H1 (cell line): Measurements from ENCODE around the gene DKK3. TPM values are rescaled to one million over a fixed set of nuclear protein-coding genes. Genes with fewer than 3 reads are reported as not detected.

Experiments
- CTCF ChIA-PET: fragments of 300-600 bp; sonication (Branson Sonifier 250); formaldehyde crosslinking; loops from one replicate; lab custom pipeline; 2021; ENCODE audit not compliant: partially characterized antibody; lab: Charles Lee
- POLR2A ChIA-PET: fragments of 300-600 bp; sonication (Branson Sonifier 250); formaldehyde crosslinking; loops from one replicate; lab custom pipeline; 2021; ENCODE audit warnings: inconsistent platforms; ENCODE audit not compliant: partially characterized antibody; lab: Charles Lee
- DNase-seq, 2 experiments: peaks; one replicate each; pipeline versions ENCODE4 v3.0.0 to v3.0.0-alpha.2; 2010 to 2022; ENCODE audit warnings: low spot score in 2 of 2, low read depth in 1 of 2, mixed read lengths in 1 of 2
- FAIRE-seq: peaks from 2 replicates; lab custom pipeline; 2011; peaks lifted over from hg19 to GRCh38; lab: Jason Lieb, UNC
- H2AFZ ChIP-seq: 2 replicates; pipeline ENCODE4 v1.8.1; 2012; ENCODE audit warnings: low read length, inconsistent platforms
- H2AK5ac ChIP-seq: 2 replicates; pipeline ENCODE4 v1.6.1; 2013; ENCODE audit warnings: low read depth, low read length
- H2BK120ac ChIP-seq: replicated peaks from 2 replicates; pipeline ENCODE3; 2013; ENCODE audit warnings: low read depth, low read length, inconsistent platforms
- H2BK12ac ChIP-seq: 2 replicates; pipeline ENCODE4 v1.6.1; 2013; ENCODE audit warnings: low read depth, low read length
- H2BK15ac ChIP-seq: 2 replicates; pipeline ENCODE4 v1.6.1; 2013; ENCODE audit warnings: low read length
- H2BK20ac ChIP-seq: 2 replicates; pipeline ENCODE4 v1.6.1; 2013; ENCODE audit warnings: low read length
- H2BK5ac ChIP-seq: 2 replicates; pipeline ENCODE4 v1.6.1; 2013; ENCODE audit warnings: low read depth, low read length
- H3K14ac ChIP-seq: 2 replicates; pipeline ENCODE4 v1.6.1; 2013; ENCODE audit warnings: inconsistent platforms; ENCODE audit not compliant: insufficient read length
- H3K18ac ChIP-seq: 2 replicates; pipeline ENCODE4 v1.6.1; 2013; ENCODE audit warnings: low read length; ENCODE audit errors: extremely low read depth
- H3K23ac ChIP-seq: 2 replicates; pipeline ENCODE4 v1.6.1; 2013; ENCODE audit warnings: inconsistent platforms; ENCODE audit not compliant: insufficient read length
- H3K23me2 ChIP-seq: 2 replicates; pipeline ENCODE4 v1.6.1; 2013; ENCODE audit warnings: low read depth, low read length
- H3K27ac ChIP-seq: 2 replicates; pipeline ENCODE4 v1.6.1; 2011; ENCODE audit warnings: low read depth, low read length, inconsistent platforms
- H3K27me3 ChIP-seq, 4 experiments: replicated peaks in 1 of 4; 1 replicate in 1 of 4; 2 replicates in 3 of 4; pipeline versions ENCODE4 v1.6.1 to v1.8.1; 2011 to 2013; ENCODE audit warnings: low read length in 3 of 4, mild to moderate bottlenecking in 3 of 4, inconsistent platforms in 2 of 4, mixed read lengths in 2 of 4, moderate library complexity in 1 of 4; ENCODE audit not compliant: control insufficient read depth in 3 of 4, insufficient read depth in 3 of 4; ENCODE audit errors: extremely low read depth in 1 of 4
- H3K36me3 ChIP-seq, 4 experiments: 2 replicates each; pipeline versions ENCODE4 v1.6.1 to v1.8.1; 2011 to 2013; ENCODE audit warnings: mild to moderate bottlenecking in 4 of 4, low read length in 3 of 4, moderate library complexity in 2 of 4, control low read depth in 1 of 4, inconsistent platforms in 1 of 4; ENCODE audit not compliant: insufficient read depth in 4 of 4, control insufficient read depth in 2 of 4
- H3K4ac ChIP-seq: replicated peaks from 2 replicates; pipeline ENCODE3; 2013; ENCODE audit warnings: low read length, low read depth, mixed read lengths, inconsistent platforms; ENCODE audit not compliant: insufficient read length
- H3K4me1 ChIP-seq, 4 experiments: replicated peaks in 1 of 4; 1 replicate in 1 of 4; 2 replicates in 3 of 4; pipeline versions ENCODE4 v1.6.1 to v1.8.1; 2011 to 2013; ENCODE audit warnings: low read length in 3 of 4, inconsistent platforms in 2 of 4, mixed read lengths in 1 of 4; ENCODE audit not compliant: insufficient read depth in 4 of 4, control insufficient read depth in 3 of 4
- H3K4me2 ChIP-seq, 2 experiments: 2 replicates each; pipeline versions ENCODE4 v1.6.1 to v1.8.1; 2011 to 2013; ENCODE audit warnings: low read depth in 2 of 2, low read length in 2 of 2, control low read depth in 1 of 2, inconsistent platforms in 1 of 2, mild to moderate bottlenecking in 1 of 2; ENCODE audit not compliant: insufficient read depth in 1 of 2
- H3K4me3 ChIP-seq, 4 experiments: fragments of 200-600, 300-600 bp in 1 of 4; sonication (generic), shearing (Covaris generic), sonication (Bioruptor Twin) in 1 of 4; 2 replicates each; pipeline versions ENCODE4 v1.5.1 to v1.8.1; 2011 to 2016; ENCODE audit warnings: low read length in 4 of 4, low read depth in 3 of 4, control low read depth in 2 of 4, inconsistent platforms in 2 of 4, mild to moderate bottlenecking in 2 of 4, mixed read lengths in 1 of 4, moderate library complexity in 1 of 4; ENCODE audit not compliant: insufficient read depth in 2 of 4; ENCODE audit errors: extremely low read depth in 1 of 4
- H3K56ac ChIP-seq: replicated peaks from 2 replicates; pipeline ENCODE3; 2013; ENCODE audit warnings: low read depth, mild to moderate bottlenecking, mixed read lengths, low read length, inconsistent platforms; ENCODE audit not compliant: insufficient read length
- H3K79me1 ChIP-seq: 2 replicates; pipeline ENCODE4 v1.6.1; 2013; ENCODE audit warnings: low read depth, low read length, control low read depth
- H3K79me2 ChIP-seq, 2 experiments: 2 replicates each; pipeline versions ENCODE4 v1.6.1 to v1.8.1; 2012 to 2013; ENCODE audit warnings: low read length in 2 of 2, mild to moderate bottlenecking in 2 of 2, inconsistent platforms in 1 of 2; ENCODE audit not compliant: insufficient read depth in 2 of 2, control insufficient read depth in 1 of 2
- H3K9ac ChIP-seq, 4 experiments: replicated peaks in 1 of 4; 1 replicate in 1 of 4; 2 replicates in 3 of 4; pipeline versions ENCODE4 v1.6.1 to v1.8.1; 2011 to 2013; ENCODE audit warnings: low read depth in 3 of 4, low read length in 3 of 4, control low read depth in 2 of 4, mild to moderate bottlenecking in 2 of 4, moderate library complexity in 2 of 4, inconsistent platforms in 1 of 4; ENCODE audit errors: extremely low read depth in 1 of 4
- H3K9me3 ChIP-seq, 2 experiments: 2 replicates each; pipeline versions ENCODE4 v1.6.1 to v1.8.1; 2012 to 2013; ENCODE audit warnings: mild to moderate bottlenecking in 2 of 2, moderate library complexity in 2 of 2, control low read depth in 1 of 2, inconsistent platforms in 1 of 2, low read depth in 1 of 2, low read length in 1 of 2, mixed read lengths in 1 of 2; ENCODE audit not compliant: insufficient read depth in 2 of 2
- H4K20me1 ChIP-seq, 2 experiments: replicated peaks in 1 of 2; 2 replicates each; pipeline versions ENCODE3 to v1.8.1; 2011 to 2013; ENCODE audit warnings: inconsistent platforms in 2 of 2, low read length in 2 of 2, mild to moderate bottlenecking in 1 of 2; ENCODE audit not compliant: insufficient read depth in 2 of 2, control insufficient read depth in 1 of 2
- H4K5ac ChIP-seq: 2 replicates; pipeline ENCODE4 v1.6.1; 2013; ENCODE audit warnings: low read length, low read depth, mixed read lengths, inconsistent platforms; ENCODE audit not compliant: insufficient read length
- H4K8ac ChIP-seq: 2 replicates; pipeline ENCODE4 v1.8.0; 2013; ENCODE audit warnings: mild to moderate bottlenecking, moderate library complexity, low read length, inconsistent platforms; ENCODE audit not compliant: insufficient read depth; ENCODE audit errors: extremely low read depth
- H4K91ac ChIP-seq: replicated peaks from 2 replicates; pipeline ENCODE3; 2013; ENCODE audit warnings: low read length, mixed read lengths, inconsistent platforms; ENCODE audit not compliant: insufficient read length
- ASH2L ChIP-seq: fragments of 200-600, 300-600 bp; sonication (generic); IDR thresholded peaks from one replicate; pipeline ENCODE4 v1.7.1; 2017; ENCODE audit warnings: low read length
- BRCA1 ChIP-seq: IDR thresholded peaks from 2 replicates; pipeline ENCODE4 v1.6.1; 2012; ENCODE audit warnings: low read depth, low read length, improper control_type of control experiment
- CBX8 ChIP-seq: fragments of 300-800, 300-1000 bp; sonication (generic); IDR thresholded peaks from 2 replicates; pipeline ENCODE4 v1.7.1; 2016; ENCODE audit warnings: low read depth, low read length, borderline replicate concordance
- CEBPB ChIP-seq: IDR thresholded peaks from 2 replicates; pipeline ENCODE4 v1.6.1; 2012; ENCODE audit warnings: low read depth, low read length
- CREB1 ChIP-seq: IDR thresholded peaks from 2 replicates; pipeline ENCODE4 v1.6.1; 2012; ENCODE audit warnings: inconsistent platforms
- GABPA ChIP-seq: IDR thresholded peaks from 2 replicates; pipeline ENCODE4 v1.6.1; 2011; ENCODE audit warnings: mild to moderate bottlenecking, low read length, moderate library complexity, borderline replicate concordance; ENCODE audit not compliant: insufficient read depth
- HDAC2 ChIP-seq, 2 experiments: fragments of 300-600 bp in 1 of 2; sonication (generic) in 1 of 2; IDR thresholded peaks; 2 replicates each; pipeline ENCODE4 v1.6.1; 2011 to 2012; ENCODE audit warnings: low read depth in 2 of 2, low read length in 2 of 2, mild to moderate bottlenecking in 2 of 2, moderate library complexity in 2 of 2, borderline replicate concordance in 1 of 2, inconsistent platforms in 1 of 2
- JUND ChIP-seq: IDR thresholded peaks from 2 replicates; pipeline ENCODE4 v1.6.1; 2011; ENCODE audit warnings: mild to moderate bottlenecking, improper control_type of control experiment, low read length
- KDM5A ChIP-seq: fragments of 200-600 bp; IDR thresholded peaks from 2 replicates; pipeline ENCODE4 v1.7.1; 2012; ENCODE audit warnings: mild to moderate bottlenecking, low read length, inconsistent platforms, mixed read lengths
- POLR2AphosphoS5 ChIP-seq: IDR thresholded peaks from 2 replicates; pipeline ENCODE4 v1.6.1; 2011; ENCODE audit warnings: low read depth, low read length
- RAD21 ChIP-seq, 2 experiments: IDR thresholded peaks in 1 of 2; conservative IDR thresholded peaks in 1 of 2; 2 replicates each; pipeline ENCODE4 v1.6.1; 2011; ENCODE audit warnings: low read depth in 2 of 2, low read length in 2 of 2, improper control_type of control experiment in 1 of 2, inconsistent platforms in 1 of 2, mild to moderate bottlenecking in 1 of 2, moderate library complexity in 1 of 2
- SIN3A ChIP-seq, 2 experiments: IDR thresholded peaks in 1 of 2; conservative IDR thresholded peaks in 1 of 2; 2 replicates each; pipeline ENCODE4 v1.6.1; 2011 to 2012; ENCODE audit warnings: low read length in 2 of 2, improper control_type of control experiment in 1 of 2, low read depth in 1 of 2, mild to moderate bottlenecking in 1 of 2
- SIX5 ChIP-seq: IDR thresholded peaks from 2 replicates; pipeline ENCODE4 v1.6.1; 2011; ENCODE audit warnings: mild to moderate bottlenecking, low read depth, low read length
- ZNF274 ChIP-seq: IDR thresholded peaks from 2 replicates; pipeline ENCODE4 v1.7.0; 2012; ENCODE audit warnings: low read length, borderline replicate concordance; ENCODE audit errors: extremely low read depth
- WGBS, 2 experiments: shearing (Covaris generic) in 1 of 2; methylation state at CpG; one replicate each; pipeline versions ENCODE4 v1.1.6 to v1.1.7; 2013 to 2015; ENCODE audit warnings: low lambda C conversion rate in 2 of 2, mixed read lengths in 2 of 2, inconsistent platforms in 1 of 2, low coverage in 1 of 2, missing lambda C conversion rate in 1 of 2; ENCODE audit not compliant: insufficient replicate concordance in 2 of 2, insufficient coverage in 1 of 2, insufficient read length in 1 of 2; ENCODE audit errors: extremely low coverage in 1 of 2, missing lambda C conversion rate in 1 of 2; 5-methylcytosine and 5-hydroxymethylcytosine counted together
- polyA plus RNA-seq, 7 experiments: library from polyadenylated mRNA; depleted of rRNA in 3 of 7; stranded (reverse) in 5 of 7; unstranded in 2 of 7; fragments of >200 nt in 5 of 7; fragments of 200-250 nt in 2 of 7; gene quantifications; 1 replicate in 5 of 7; 2 replicates in 1 of 7; 4 replicates in 1 of 7; pipeline versions ENCODE4 v1.2.1 to v1.2.3, GENCODE V29; 2011 to 2013; ENCODE audit warnings: missing spikeins in 2 of 7, mixed read lengths in 2 of 7
- total RNA-seq: library from RNA; stranded (reverse); fragmentation: NEBNext Ultra II Directional; extraction: Animal tissue kit (Norgen Biotek cat#: 25700); gene quantifications from 2 replicates; pipeline ENCODE4 v1.2.1, GENCODE V29; 2021

The DKK3 gene
- total and polyA plus RNA-seq, 2 of the 8 experiments (the other 6 are each of a cell fraction or from before 2014, with no cell fraction given) = 30.0 to 40.1 TPM

- H3K4me2 ChIP-seq = no peak overlapping the region
- DNase-seq (no peak), FAIRE-seq (no peak)
- H3K23ac ChIP-seq = no peak overlapping the region
- H2BK20ac ChIP-seq = no peak overlapping the region
- H4K91ac ChIP-seq = no peak overlapping the region
- H3K79me1 ChIP-seq = no peaks in the 10 kb centered on the region
- H3K27ac ChIP-seq = no peak overlapping the region
- H3K14ac ChIP-seq = no peak overlapping the region
- H3K9me3 ChIP-seq = no peaks in the 10 kb centered on the region
- peaks cover 0 to 2% of the 10 kb centered on the region in 2 experiments for H4K20me1 ChIP-seq
- H2BK120ac ChIP-seq = no peak overlapping the region
- ChIA-PET CTCF (interaction anchor here (0.9 to 6.2 kb wide), 11 partner anchors 9 to 254 kb away, joined by 3 to 63 read pairs (median 5); partner anchors contain the start of gene DKK3), POLR2A (interaction anchor here (0.7 kb wide), 1 partner anchor 15 kb away, joined by 3 read pairs; no protein-coding TSS in a partner anchor)
- H4K5ac ChIP-seq = no peak overlapping the region
- H3K27me3 ChIP-seq = no peaks in the 10 kb centered on the region
- H3K23me2 ChIP-seq = no peaks in the 10 kb centered on the region
- WGBS, 2 experiments = 89% methylated on average over 5 of the region's 5 CpGs; no CpG with 5 or more reads in 1 of the 2 experiments
- no peak overlapping the region for H3K4ac ChIP-seq
- no peak overlapping the region for H3K9ac ChIP-seq
- no peak overlapping the region for H2AK5ac ChIP-seq
- H2BK12ac ChIP-seq = no peak overlapping the region
- no peak overlapping the region; the same call in 1 of the 2 replicates for H4K8ac ChIP-seq
- H3K4me1 ChIP-seq = no peaks in the 10 kb centered on the region; a peak in 1 of 7 replicates
- no peak overlapping the region for H3K4me3 ChIP-seq
- no peak overlapping the region for H3K18ac ChIP-seq
- no peak overlapping the region for H2BK5ac ChIP-seq
- no peak overlapping the region for H2BK15ac ChIP-seq
- H3K56ac ChIP-seq = no peak overlapping the region
- no peaks in the 10 kb centered on the region for H3K79me2 ChIP-seq
- H2AFZ ChIP-seq = no peak overlapping the region
- H3K36me3 ChIP-seq = peaks cover 0 to 2% (median 0%) of the 10 kb centered on the region in 4 experiments; a peak in 3 of 8 replicates
- no peak for TF ChIP-seq KDM5A
- TF ChIP-seq ZNF274 = no peak
- no peak for TF ChIP-seq CREB1
- TF ChIP-seq CBX8 = no peak
- TF ChIP-seq JUND = no peak
- no peak for TF ChIP-seq POLR2AphosphoS5
- no peak for TF ChIP-seq HDAC2 (IDR thresholded peaks at IDR 0.05; ENCODE audit: borderline replicate concordance in 1 of 2, low read depth in 2 of 2, low read length in 2 of 2)
- TF ChIP-seq ASH2L = no peak
- no peak for TF ChIP-seq CEBPB
- no peak for TF ChIP-seq GABPA
- no peak for TF ChIP-seq SIX5
- no peak for TF ChIP-seq BRCA1
- TF ChIP-seq RAD21 (IDR thresholded peaks at IDR 0.05 in 1 of 2, conservative IDR thresholded peaks at IDR 0.05 in 1 of 2; ENCODE audit: low read depth in 2 of 2, low read length in 2 of 2) = no peak
- no peak for TF ChIP-seq SIN3A (conservative IDR thresholded peaks at IDR 0.05 in 1 of 2, IDR thresholded peaks at IDR 0.05 in 1 of 2; ENCODE audit: low read depth in 1 of 2, low read length in 2 of 2)
Observed at GRCh38 chr11:11964774-11965150, 43.7 kb downstream of the DKK3 start.
